Right atrium auricular region (tissue), 2 donors: Measurements from ENCODE around the gene SMIM26. TPM values are rescaled to one million over a fixed set of nuclear protein-coding genes. Genes with fewer than 3 reads are reported as not detected.
A peak's percentile ranks its signal among the peaks of the same experiment; 100 is the strongest.
"Not testable (repeated sequence)": the region's sequence is repeated elsewhere in the genome, so short reads cannot be mapped to it uniquely, and the experiment has no call there.

Source experiments
- DNase-seq: peaks from one replicate; pipeline ENCODE4 v3.0.0-alpha.2; 2019; ENCODE audit warnings: low spot score
- H3K27ac ChIP-seq, 2 donors: fragments of 200-600 bp; sonication (generic); 1 replicate in 1 of 2; 2 replicates in 1 of 2; pipeline ENCODE4 v1.5.1; 2016 to 2019
- H3K27me3 ChIP-seq, 2 donors: fragments of 200-600 bp; sonication (generic); one replicate each; pipeline versions ENCODE4 v1.5.1 to v1.6.0; 2017 to 2019
- H3K36me3 ChIP-seq: fragments of 200-600 bp; sonication (generic); one replicate; pipeline ENCODE4 v1.5.1; 2016
- H3K4me1 ChIP-seq, 2 donors: fragments of 200-600 bp; sonication (generic); one replicate each; pipeline versions ENCODE4 v1.5.1 to v1.6.0; 2017 to 2019
- H3K4me3 ChIP-seq, 2 donors: fragments of 200-600 bp; sonication (generic); 1 replicate in 1 of 2; 2 replicates in 1 of 2; pipeline ENCODE4 v1.5.1; 2017 to 2019; ENCODE audit warnings: mild to moderate bottlenecking in 1 of 2, moderate library complexity in 1 of 2
- H3K9me3 ChIP-seq, 2 donors: fragments of 200-600 bp; sonication (generic); one replicate each; pipeline ENCODE4 v1.5.1; 2019
- total RNA-seq, 2 donors: library from RNA; depleted of rRNA; stranded (reverse); fragments of >200 nt; gene quantifications; one replicate each; pipeline ENCODE4 v1.1.0, GENCODE V29; 2016
- TF ChIP-seq, protein P1 (sequence below), 2 donors: fragments of 200-600 bp; sonication (generic); IDR thresholded peaks; one replicate each; pipeline ENCODE4 v1.5.1; 2019; ENCODE audit warnings: antibody characterized with exemption in 2 of 2

Gene SMIM26, protein sequence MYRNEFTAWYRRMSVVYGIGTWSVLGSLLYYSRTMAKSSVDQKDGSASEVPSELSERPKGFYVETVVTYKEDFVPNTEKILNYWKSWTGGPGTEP
- total RNA-seq: 100 to 1,000 TPM; 165 to 170 TPM

DNA sequence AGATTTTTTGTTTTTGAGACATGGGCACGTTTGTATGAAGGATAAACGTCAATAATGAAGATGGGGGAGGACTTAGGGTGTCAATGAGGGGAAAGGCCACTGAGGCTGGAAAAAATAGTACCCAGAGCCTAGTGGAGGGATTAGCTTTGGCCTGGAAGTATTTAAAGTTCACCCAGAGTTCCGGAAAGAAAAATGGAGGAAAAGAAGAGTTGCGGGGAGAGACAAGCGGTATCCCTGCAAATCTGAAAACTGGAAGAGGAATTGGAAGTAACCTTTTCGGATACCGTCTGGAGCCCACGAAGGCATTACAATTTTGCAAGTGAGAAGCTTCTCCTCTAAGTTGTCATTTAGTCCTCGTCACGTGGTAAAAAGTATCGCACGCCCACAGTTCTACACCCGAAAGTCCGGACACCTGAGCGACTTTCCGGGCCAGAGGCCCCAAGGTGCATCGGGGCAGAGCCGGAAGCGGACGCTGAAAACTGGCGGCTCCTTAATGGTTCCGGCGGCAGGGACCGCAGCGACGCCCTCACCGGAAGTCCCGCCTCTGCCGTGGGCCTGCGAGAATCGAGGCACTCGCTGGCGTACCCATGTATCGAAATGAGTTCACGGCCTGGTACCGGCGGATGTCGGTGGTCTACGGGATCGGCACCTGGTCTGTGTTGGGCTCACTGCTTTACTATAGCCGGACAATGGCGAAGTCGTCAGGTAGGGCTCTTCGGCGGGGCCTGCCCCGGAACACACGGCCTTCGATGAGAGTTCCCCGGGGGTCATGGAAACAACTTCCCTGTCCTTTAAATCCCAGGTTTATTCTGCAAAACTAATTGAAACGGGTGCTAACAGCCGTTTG is at the start of gene SMIM26:
Gene SMIM26, plus strand, starts transcription at position 541 of the 847 bp plus-strand sequence. Its CDS starts 47 bp downstream, at position 588.
- H3K9me3 ChIP-seq: no peaks in the 10 kb centered on the region
- TF ChIP-seq, protein P1, sequence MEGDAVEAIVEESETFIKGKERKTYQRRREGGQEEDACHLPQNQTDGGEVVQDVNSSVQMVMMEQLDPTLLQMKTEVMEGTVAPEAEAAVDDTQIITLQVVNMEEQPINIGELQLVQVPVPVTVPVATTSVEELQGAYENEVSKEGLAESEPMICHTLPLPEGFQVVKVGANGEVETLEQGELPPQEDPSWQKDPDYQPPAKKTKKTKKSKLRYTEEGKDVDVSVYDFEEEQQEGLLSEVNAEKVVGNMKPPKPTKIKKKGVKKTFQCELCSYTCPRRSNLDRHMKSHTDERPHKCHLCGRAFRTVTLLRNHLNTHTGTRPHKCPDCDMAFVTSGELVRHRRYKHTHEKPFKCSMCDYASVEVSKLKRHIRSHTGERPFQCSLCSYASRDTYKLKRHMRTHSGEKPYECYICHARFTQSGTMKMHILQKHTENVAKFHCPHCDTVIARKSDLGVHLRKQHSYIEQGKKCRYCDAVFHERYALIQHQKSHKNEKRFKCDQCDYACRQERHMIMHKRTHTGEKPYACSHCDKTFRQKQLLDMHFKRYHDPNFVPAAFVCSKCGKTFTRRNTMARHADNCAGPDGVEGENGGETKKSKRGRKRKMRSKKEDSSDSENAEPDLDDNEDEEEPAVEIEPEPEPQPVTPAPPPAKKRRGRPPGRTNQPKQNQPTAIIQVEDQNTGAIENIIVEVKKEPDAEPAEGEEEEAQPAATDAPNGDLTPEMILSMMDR (IDR thresholded peaks at IDR 0.05): peak in 1 of 2 donors; percentile 17
- peaks cover 11% of the 10 kb centered on the region for H3K36me3 ChIP-seq

DNA sequence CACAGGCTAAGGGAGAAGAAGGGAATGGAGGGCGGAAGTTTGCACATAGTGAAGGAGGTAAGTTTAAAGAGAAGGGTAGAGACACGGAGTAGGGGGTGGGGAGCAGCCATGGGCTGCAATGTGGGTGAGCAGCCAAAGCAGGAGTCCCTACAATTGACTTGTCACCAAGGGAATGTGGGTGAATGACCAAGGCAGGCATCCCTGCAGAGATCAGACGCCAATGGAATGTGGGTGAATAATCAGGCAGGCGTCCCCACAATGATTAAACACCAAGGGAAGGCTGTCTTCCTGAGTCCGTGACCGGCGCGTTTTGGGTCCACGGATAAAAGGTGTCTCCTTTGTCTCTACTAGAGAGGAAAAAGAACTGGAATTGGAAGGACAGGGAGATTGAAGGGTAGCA is 45.2 kb upstream of the SMIM26 start:
- not testable (repeated sequence) for H3K4me3 ChIP-seq, H3K4me1 ChIP-seq, H3K27me3 ChIP-seq, DNase-seq, H3K9me3 ChIP-seq, H3K27ac ChIP-seq
- H3K36me3 ChIP-seq: peaks cover 33% of the 10 kb centered on the region

More for the DNA sequence above, at the start of gene SMIM26:
- peak within 1 kb of the TSS; percentile 80 to 86 for H3K27ac ChIP-seq
- H3K4me3 ChIP-seq: peak within 1 kb of the TSS; percentile 57 to 75
- peak; percentile 91 for DNase-seq
- H3K4me1 ChIP-seq: peaks cover 0 to 12% of the 10 kb centered on the region in 2 donors
- no peaks in the 10 kb centered on the region for H3K27me3 ChIP-seq

DNA sequence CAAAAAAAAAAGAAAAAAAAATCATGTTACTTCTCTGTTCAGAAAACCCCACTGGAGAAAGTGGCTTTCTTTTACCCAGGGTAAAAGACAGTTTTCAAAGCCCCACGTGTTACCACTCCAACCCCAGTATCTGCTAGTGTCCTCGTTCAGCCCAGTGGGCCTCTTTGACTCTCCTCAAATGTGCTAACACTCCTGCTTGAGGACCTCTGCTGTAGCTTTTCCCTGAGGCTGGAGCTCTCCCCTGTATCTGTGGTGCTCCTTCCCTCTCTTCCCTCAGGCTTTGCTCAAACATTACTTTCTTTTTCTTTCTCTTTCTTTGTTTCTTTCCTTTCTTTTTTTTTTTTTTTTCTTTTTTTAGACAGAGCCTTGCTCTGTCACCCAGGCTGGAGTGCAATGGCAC is 44.2 kb upstream of the SMIM26 start:
- no peak for DNase-seq
- no peaks in the 10 kb centered on the region for H3K27me3 ChIP-seq
- H3K4me1 ChIP-seq: no peaks in the 10 kb centered on the region
- TF ChIP-seq, protein P1 (IDR thresholded peaks at IDR 0.05): no peak
- no peaks in the 10 kb centered on the region for H3K9me3 ChIP-seq
- H3K36me3 ChIP-seq: peaks cover 43% of the 10 kb centered on the region
- H3K27ac ChIP-seq: no peak overlapping the region
- no peak overlapping the region for H3K4me3 ChIP-seq

DNA sequence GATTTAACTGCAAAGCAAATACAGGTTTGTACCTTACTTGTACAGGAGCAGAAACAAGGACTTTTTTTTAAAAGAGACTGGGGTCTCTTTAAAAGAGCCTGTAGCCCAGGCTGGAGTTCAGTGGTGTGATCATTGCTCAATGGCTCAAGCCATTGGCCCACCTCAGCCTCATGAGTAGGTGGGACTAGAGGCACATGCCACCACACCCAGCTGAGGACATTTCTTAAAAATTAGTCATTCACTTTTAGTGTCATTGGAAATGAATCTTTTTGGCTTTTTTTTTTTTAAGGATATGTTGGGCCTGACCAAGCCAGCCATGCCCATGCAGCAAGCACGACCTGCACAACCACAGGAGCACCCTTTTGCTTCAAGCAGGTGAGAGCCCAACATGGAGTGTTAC is 42.6 kb upstream of the SMIM26 start:
- Histone ChIP-seq H3K4me3 (no peak overlapping the region), H3K27me3 (no peaks in the 10 kb centered on the region), H3K27ac (no peak overlapping the region), H3K9me3 (no peaks in the 10 kb centered on the region), H3K36me3 (peaks cover 56% of the 10 kb centered on the region), H3K4me1 (no peaks in the 10 kb centered on the region)
- no peak for DNase-seq
- TF ChIP-seq, protein P1 (IDR thresholded peaks at IDR 0.05): no peak

DNA sequence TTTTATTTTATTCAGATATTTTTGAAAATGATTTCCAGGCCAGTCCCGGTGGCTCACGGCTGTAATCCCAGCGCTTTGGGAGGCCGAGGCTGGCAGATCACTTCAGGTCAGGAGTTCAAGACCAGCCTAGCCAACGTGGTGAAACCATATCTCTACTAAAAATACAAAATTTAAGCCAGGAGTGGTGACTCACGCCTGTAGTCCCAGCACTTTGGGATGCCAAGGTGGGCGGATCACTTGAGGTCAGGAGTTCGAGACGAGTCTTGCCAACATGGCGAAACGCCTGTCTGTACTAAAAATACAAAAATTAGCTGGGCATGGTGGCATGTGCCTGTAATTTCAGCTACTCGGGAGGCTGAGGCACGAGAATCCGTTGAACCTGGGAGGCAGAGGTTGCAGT is 40.5 kb upstream of the SMIM26 start:
- not testable (repeated sequence) for DNase-seq, H3K4me1 ChIP-seq, H3K4me3 ChIP-seq, H3K9me3 ChIP-seq, H3K27ac ChIP-seq, H3K27me3 ChIP-seq
- peaks cover 69% of the 10 kb centered on the region for H3K36me3 ChIP-seq

DNA sequence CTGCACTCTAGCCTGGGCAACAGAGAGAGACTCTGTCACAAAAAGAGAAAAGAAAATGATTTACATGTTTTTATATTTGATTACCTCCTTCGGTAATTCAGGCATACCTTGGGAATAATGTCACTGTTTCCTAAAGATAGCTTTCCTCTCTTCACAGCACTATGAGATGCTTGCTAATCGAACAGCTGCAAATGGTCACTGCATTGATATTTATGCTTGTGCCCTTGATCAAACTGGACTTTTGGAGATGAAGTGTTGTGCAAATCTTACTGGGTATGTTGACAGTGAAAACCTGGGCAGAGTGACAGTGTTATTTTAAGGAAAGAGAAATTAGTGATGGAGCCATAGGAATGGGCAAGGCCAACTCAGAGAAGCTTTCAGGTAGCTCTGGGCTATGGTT is 39.9 kb upstream of the SMIM26 start:
- H3K36me3 ChIP-seq: peaks cover 74% of the 10 kb centered on the region
- H3K27me3 ChIP-seq: no peaks in the 10 kb centered on the region
- DNase-seq: no peak
- H3K4me1 ChIP-seq: no peaks in the 10 kb centered on the region
- no peak overlapping the region for H3K4me3 ChIP-seq
- H3K9me3 ChIP-seq: no peaks in the 10 kb centered on the region
- no peak overlapping the region for H3K27ac ChIP-seq
- TF ChIP-seq, protein P1 (IDR thresholded peaks at IDR 0.05): no peak
